H9 (cell line): ENCODE results near the gene PNMA6A. TPM values are rescaled to one million over a fixed set of nuclear protein-coding genes. Genes with fewer than 3 reads are reported as not detected.
"Not testable (repeated sequence)": the region's sequence is repeated elsewhere in the genome, so short reads cannot be mapped to it uniquely, and the experiment has no call there.

Experiments used
- DNase-seq: peaks from one replicate; pipeline ENCODE4 v3.0.0-alpha.2; 2017
- H2AFZ ChIP-seq: one replicate; pipeline ENCODE4 v1.6.1; 2013; ENCODE audit warnings: mild to moderate bottlenecking, low read length, control low read depth, moderate library complexity
- H2AK5ac ChIP-seq: 2 replicates; pipeline ENCODE4 v1.6.1; 2013; ENCODE audit warnings: low read length, control low read depth, mixed read lengths; ENCODE audit not compliant: insufficient read length
- H2BK120ac ChIP-seq: one replicate; pipeline ENCODE4 v1.6.1; 2013; ENCODE audit warnings: low read depth, mild to moderate bottlenecking, low read length, control low read depth, inconsistent platforms; ENCODE audit not compliant: poor library complexity, severe bottlenecking
- H2BK12ac ChIP-seq: 2 replicates; pipeline ENCODE4 v1.6.1; 2013; ENCODE audit warnings: low read length, control low read depth, mixed read lengths, low read depth; ENCODE audit not compliant: insufficient read length
- H2BK15ac ChIP-seq: 2 replicates; pipeline ENCODE4 v1.6.1; 2013; ENCODE audit warnings: low read depth, low read length, control low read depth
- H2BK20ac ChIP-seq: one replicate; pipeline ENCODE4 v1.6.1; 2013; ENCODE audit warnings: low read depth, mild to moderate bottlenecking, low read length, control low read depth, inconsistent platforms; ENCODE audit not compliant: poor library complexity, severe bottlenecking
- H2BK5ac ChIP-seq: 2 replicates; pipeline ENCODE4 v1.6.1; 2013; ENCODE audit warnings: low read length, control low read depth, mixed read lengths; ENCODE audit not compliant: insufficient read length
- H3K14ac ChIP-seq: 2 replicates; pipeline ENCODE4 v1.6.1; 2013; ENCODE audit warnings: low read length, control low read depth; ENCODE audit not compliant: insufficient read depth
- H3K18ac ChIP-seq: 2 replicates; pipeline ENCODE4 v1.6.1; 2013; ENCODE audit warnings: low read depth, mild to moderate bottlenecking, mixed read lengths, low read length, control low read depth; ENCODE audit not compliant: insufficient read length
- H3K23ac ChIP-seq: 2 replicates; pipeline ENCODE4 v1.6.1; 2013; ENCODE audit warnings: low read length, control low read depth, mixed read lengths, low read depth; ENCODE audit not compliant: insufficient read length
- H3K23me2 ChIP-seq: 2 replicates; pipeline ENCODE4 v1.6.1; 2013; ENCODE audit warnings: low read depth, mild to moderate bottlenecking, mixed read lengths, low read length, control low read depth; ENCODE audit not compliant: insufficient read length, poor library complexity, severe bottlenecking
- H3K27ac ChIP-seq: 2 replicates; pipeline ENCODE4 v1.5.1; 2013; ENCODE audit warnings: low read length, control low read depth, mixed read lengths, low read depth; ENCODE audit not compliant: insufficient read length
- H3K27me3 ChIP-seq: 2 replicates; pipeline ENCODE4 v1.6.1; 2013; ENCODE audit warnings: low read length, control low read depth, inconsistent platforms; ENCODE audit not compliant: insufficient read depth
- H3K4ac ChIP-seq: 2 replicates; pipeline ENCODE4 v1.6.1; 2013; ENCODE audit warnings: low read depth, mild to moderate bottlenecking, control low read depth, inconsistent platforms, low read length, moderate library complexity
- H3K4me1 ChIP-seq: 2 replicates; pipeline ENCODE4 v1.6.1; 2013; ENCODE audit warnings: low read length, control low read depth, inconsistent platforms; ENCODE audit not compliant: insufficient read depth
- H3K4me2 ChIP-seq: 2 replicates; pipeline ENCODE4 v1.6.1; 2013; ENCODE audit warnings: low read length, control low read depth, mixed read lengths; ENCODE audit not compliant: insufficient read length, insufficient read depth
- H3K56ac ChIP-seq: 2 replicates; pipeline ENCODE4 v1.6.1; 2013; ENCODE audit warnings: low read depth, mild to moderate bottlenecking, mixed read lengths, low read length, control low read depth; ENCODE audit not compliant: insufficient read length
- H3K79me1 ChIP-seq: 2 replicates; pipeline ENCODE4 v1.6.1; 2013; ENCODE audit warnings: low read depth, mild to moderate bottlenecking, moderate library complexity, low read length, control low read depth, inconsistent platforms; ENCODE audit not compliant: insufficient read depth, poor library complexity, severe bottlenecking
- H3K79me2 ChIP-seq: 2 replicates; pipeline ENCODE4 v1.6.1; 2013; ENCODE audit warnings: low read length, control low read depth, inconsistent platforms; ENCODE audit not compliant: insufficient read depth
- H3K9ac ChIP-seq: 2 replicates; pipeline ENCODE4 v1.6.1; 2013; ENCODE audit warnings: low read length, control low read depth, mixed read lengths; ENCODE audit not compliant: insufficient read length; ENCODE audit errors: extremely low read depth
- H3K9me3 ChIP-seq: one replicate; pipeline ENCODE4 v1.6.1; 2013; ENCODE audit warnings: low read depth, low read length, inconsistent platforms; ENCODE audit not compliant: control insufficient read depth
- H3T11ph ChIP-seq: one replicate; pipeline ENCODE4 v1.6.1; 2013; ENCODE audit warnings: mild to moderate bottlenecking, low read length, control low read depth, inconsistent platforms
- H4K20me1 ChIP-seq: one replicate; pipeline ENCODE4 v1.6.1; 2013; ENCODE audit not compliant: control insufficient read depth, insufficient read length, insufficient read depth
- H4K5ac ChIP-seq: 2 replicates; pipeline ENCODE4 v1.6.1; 2013; ENCODE audit warnings: low read depth, mild to moderate bottlenecking, mixed read lengths, low read length, control low read depth; ENCODE audit not compliant: insufficient read length
- H4K8ac ChIP-seq: replicated peaks from 2 replicates; pipeline ENCODE4 v1.6.1; 2013; ENCODE audit warnings: low read length, control low read depth, mixed read lengths, low read depth; ENCODE audit not compliant: insufficient read length
- H4K91ac ChIP-seq: 2 replicates; pipeline ENCODE4 v1.6.1; 2013; ENCODE audit warnings: low read depth, mild to moderate bottlenecking, moderate library complexity, mixed read lengths, low read length, control low read depth; ENCODE audit not compliant: insufficient read length
- H3K27ac Mint-ChIP-seq, 3 experiments: 2 replicates in 2 of 3; 3 replicates in 1 of 3; pipeline ENCODE4 v1.8.0; 2020 to 2021; ENCODE audit warnings: mixed read lengths in 3 of 3, mild to moderate bottlenecking in 1 of 3, moderate library complexity in 1 of 3
- H3K27me3 Mint-ChIP-seq: 2 replicates; pipeline ENCODE4 v1.8.0; 2021; ENCODE audit warnings: low read depth, mild to moderate bottlenecking, moderate library complexity, mixed read lengths
- H3K36me3 Mint-ChIP-seq, 3 experiments: 2 replicates in 2 of 3; 3 replicates in 1 of 3; pipeline ENCODE4 v1.8.0; 2020 to 2021; ENCODE audit warnings: low read depth in 3 of 3, mixed read lengths in 3 of 3; ENCODE audit not compliant: insufficient read depth in 1 of 3
- H3K4me1 Mint-ChIP-seq, 2 experiments: 2 replicates each; pipeline ENCODE4 v1.8.0; 2020; ENCODE audit warnings: mixed read lengths in 2 of 2
- H3K4me3 Mint-ChIP-seq, 2 experiments: 2 replicates in 1 of 2; 3 replicates in 1 of 2; pipeline ENCODE4 v1.8.0; 2020 to 2021; ENCODE audit warnings: mild to moderate bottlenecking in 2 of 2, mixed read lengths in 2 of 2, moderate library complexity in 1 of 2
- H3K9me3 Mint-ChIP-seq, 2 experiments: 2 replicates in 1 of 2; 3 replicates in 1 of 2; pipeline ENCODE4 v1.8.0; 2020; ENCODE audit warnings: mild to moderate bottlenecking in 2 of 2, mixed read lengths in 2 of 2, moderate library complexity in 1 of 2
- WGBS: extraction: QIAGEN DNeasy Blood & Tissue Kit; methylation state at CpG from one replicate; pipeline ENCODE4 v1.1.7; 2013; ENCODE audit warnings: missing lambda C conversion rate, low lambda C conversion rate, mixed read lengths; ENCODE audit not compliant: insufficient read length; ENCODE audit errors: extremely low coverage; 5-methylcytosine and 5-hydroxymethylcytosine counted together
- total RNA-seq: library from RNA; stranded (reverse); gene quantifications from 2 replicates; pipeline ENCODE4 v1.2.1, GENCODE V29; 2021

PNMA6A gene
- total RNA-seq, 1 experiment from 2014 or later = 7.7 TPM

DNA sequence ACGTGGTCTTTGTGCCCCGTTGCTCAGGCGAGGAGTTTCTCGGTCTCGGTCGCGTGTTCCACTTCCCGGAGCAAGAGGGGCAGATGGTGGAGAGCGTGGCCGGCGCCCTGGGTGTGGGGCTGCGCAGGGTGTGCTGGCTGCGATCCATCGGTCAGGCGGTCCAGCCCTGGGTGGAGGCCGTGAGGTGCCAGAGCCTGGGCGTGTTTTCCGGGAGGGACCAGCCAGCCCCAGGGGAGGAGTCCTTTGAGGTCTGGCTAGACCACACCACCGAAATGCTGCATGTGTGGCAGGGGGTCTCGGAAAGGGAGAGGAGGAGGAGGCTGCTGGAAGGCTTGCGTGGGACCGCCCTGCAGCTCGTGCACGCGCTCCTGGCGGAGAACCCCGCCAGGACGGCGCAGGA lies 1.1 kb downstream of the PNMA6A start:
- not testable (repeated sequence) for H4K8ac ChIP-seq, H2BK15ac ChIP-seq, H2BK12ac ChIP-seq, H3K27me3 ChIP-seq, H3K56ac ChIP-seq, H3K36me3 Mint-ChIP-seq, H3K79me2 ChIP-seq, H2BK20ac ChIP-seq, H3K9me3 Mint-ChIP-seq, H3K4me3 Mint-ChIP-seq, DNase-seq, H3K27me3 Mint-ChIP-seq, H3K23me2 ChIP-seq, H2AK5ac ChIP-seq, H3K18ac ChIP-seq, H2AFZ ChIP-seq, H2BK5ac ChIP-seq, H3K27ac Mint-ChIP-seq, H4K5ac ChIP-seq, H3K23ac ChIP-seq, H3K79me1 ChIP-seq, H4K91ac ChIP-seq, H3K4me1 ChIP-seq, H3K27ac ChIP-seq, H3K9me3 ChIP-seq, H2BK120ac ChIP-seq, H3T11ph ChIP-seq, H3K4me2 ChIP-seq, H3K9ac ChIP-seq, H3K4me1 Mint-ChIP-seq, H3K14ac ChIP-seq, H4K20me1 ChIP-seq, H3K4ac ChIP-seq
- no CpG with 5 or more reads among the region's 29 CpGs for WGBS
